Naive B cell (primary cell): ENCODE measurements around the gene PANX2. TPM values are rescaled to one million over a fixed set of nuclear protein-coding genes. Genes with fewer than 3 reads are reported as not detected.

Experiments
- ATAC-seq, 2 donors: fragments of 150-1000 bp; cut with Tn5 transposase; 2 replicates each; pipeline ENCODE4 v1.10.0; 2021; ENCODE audit warnings: low read depth in 2 of 2, mild to moderate bottlenecking in 2 of 2, moderate library complexity in 2 of 2
- DNase-seq: peaks from one replicate; pipeline ENCODE4 v3.0.0; 2022
- H3K27ac Mint-ChIP-seq, 6 donors: one replicate each; pipeline ENCODE4 v1.8.0; 2020 to 2022; ENCODE audit warnings: mild to moderate bottlenecking in 6 of 6, mixed read lengths in 6 of 6, moderate library complexity in 5 of 6, inconsistent platforms in 2 of 6
- H3K27me3 Mint-ChIP-seq, 3 donors: one replicate each; pipeline ENCODE4 v1.8.0; 2021 to 2022; ENCODE audit warnings: mixed read lengths in 3 of 3, mild to moderate bottlenecking in 1 of 3
- H3K36me3 Mint-ChIP-seq, 2 donors: one replicate each; pipeline ENCODE4 v1.8.0; 2020 to 2022; ENCODE audit warnings: mixed read lengths in 2 of 2, inconsistent platforms in 1 of 2, mild to moderate bottlenecking in 1 of 2
- H3K4me1 Mint-ChIP-seq, 3 donors: one replicate each; pipeline ENCODE4 v1.8.0; 2020 to 2022; ENCODE audit warnings: mixed read lengths in 3 of 3, inconsistent platforms in 1 of 3, mild to moderate bottlenecking in 1 of 3, moderate library complexity in 1 of 3
- H3K4me3 Mint-ChIP-seq, 8 donors: one replicate each; pipeline ENCODE4 v1.8.0; 2020 to 2022; ENCODE audit warnings: mild to moderate bottlenecking in 8 of 8, mixed read lengths in 8 of 8, moderate library complexity in 8 of 8, inconsistent platforms in 2 of 8
- H3K9me3 Mint-ChIP-seq, 7 donors: one replicate each; pipeline ENCODE4 v1.8.0; 2020 to 2022; ENCODE audit warnings: mixed read lengths in 7 of 7, mild to moderate bottlenecking in 5 of 7, inconsistent platforms in 2 of 7, moderate library complexity in 1 of 7
- polyA plus RNA-seq, 6 donors: library from polyadenylated mRNA; unstranded; fragments of 300-500 nt; fragmentation: Illumina TruSeq; gene quantifications; one replicate each; pipeline ENCODE4 v1.2.3, GENCODE V29; 2021; ENCODE audit warnings: low read depth in 6 of 6

Gene PANX2
- polyA plus RNA-seq, 6 donors from 2014 or later = 0.08 TPM; not detected in 5

DNA sequence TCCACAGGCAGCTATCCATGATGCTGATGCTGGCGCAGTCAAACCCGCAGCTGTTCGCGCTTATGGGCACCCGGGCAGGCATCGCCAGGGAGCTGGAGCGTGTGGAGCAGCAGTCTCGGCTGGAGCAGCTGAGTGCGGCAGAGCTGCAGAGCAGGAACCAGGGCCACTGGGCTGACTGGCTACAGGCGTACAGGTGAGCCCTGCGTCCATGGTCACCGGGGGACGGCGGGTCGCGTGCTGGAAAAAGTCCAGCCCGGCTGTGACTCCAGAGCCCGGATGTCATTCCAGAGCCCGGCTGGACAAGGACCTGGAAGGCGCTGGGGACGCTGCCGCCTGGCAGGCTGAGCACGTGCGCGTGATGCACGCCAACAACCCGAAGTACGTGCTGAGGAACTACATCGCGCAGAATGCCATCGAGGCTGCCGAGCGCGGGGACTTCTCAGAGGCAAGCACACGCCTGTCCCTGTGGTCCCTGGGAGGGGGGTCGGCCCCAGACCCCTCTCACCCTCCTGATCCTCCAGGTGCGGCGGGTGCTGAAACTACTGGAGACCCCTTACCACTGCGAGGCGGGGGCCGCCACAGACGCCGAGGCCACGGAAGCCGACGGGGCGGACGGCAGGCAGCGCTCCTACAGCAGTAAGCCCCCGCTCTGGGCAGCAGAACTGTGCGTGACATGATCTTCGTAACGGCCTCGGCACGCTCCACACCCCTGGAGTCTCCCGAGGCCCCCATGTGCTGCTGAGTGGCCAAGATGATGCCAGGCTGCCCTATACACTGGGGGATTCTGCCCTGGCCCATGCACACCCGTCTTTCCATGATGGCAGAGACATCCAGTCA is 46.4 kb downstream of the PANX2 start:
- Mint-ChIP-seq H3K4me3 (peak overlapping the region in 1 of 8 donors; percentile 65), H3K9me3 (no peaks in the 10 kb centered on the region), H3K36me3 (peaks cover 0 to 22% of the 10 kb centered on the region in 2 donors), H3K27ac (no peak overlapping the region), H3K4me1 (peaks cover 12 to 25% (median 19%) of the 10 kb centered on the region in 3 donors), H3K27me3 (no peaks in the 10 kb centered on the region)
- no peak for DNase-seq
- no peak for ATAC-seq

DNA sequence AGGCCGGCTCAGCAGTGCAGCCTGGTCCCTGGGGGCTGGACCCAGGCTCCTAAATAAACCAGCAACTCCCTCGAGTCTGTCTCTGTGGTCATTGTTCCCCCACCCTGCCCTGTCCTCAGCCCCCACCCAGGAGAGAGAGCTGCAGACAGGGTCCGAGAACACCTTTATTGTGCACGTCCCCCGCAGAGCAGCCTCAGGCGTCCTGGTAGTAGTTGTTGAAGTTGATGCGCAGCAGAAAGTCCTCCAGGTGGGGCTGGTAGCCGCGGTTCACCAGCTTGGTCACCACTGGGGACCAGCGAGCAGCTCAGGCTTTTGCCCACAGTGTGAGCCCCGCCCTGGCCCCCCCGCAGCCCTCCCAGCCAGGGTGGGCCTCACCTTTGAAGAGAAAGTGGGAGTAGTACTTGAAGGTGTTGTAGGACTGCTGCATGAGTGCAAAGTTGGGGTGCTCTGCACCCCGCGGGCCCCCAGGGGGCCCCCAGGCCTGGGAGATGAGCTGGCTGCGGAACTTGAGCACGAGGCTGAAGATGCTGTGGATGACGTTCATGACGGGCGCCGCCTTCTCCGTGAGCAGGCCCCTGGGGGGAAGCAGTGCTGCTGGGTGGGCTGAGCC is 47.1 kb downstream of the PANX2 start:
- Mint-ChIP-seq H3K4me3 (peak overlapping the region in 1 of 8 donors; percentile 65), H3K36me3 (peaks cover 0 to 19% of the 10 kb centered on the region in 2 donors), H3K9me3 (no peaks in the 10 kb centered on the region), H3K27me3 (no peaks in the 10 kb centered on the region), H3K27ac (no peak overlapping the region), H3K4me1 (peaks cover 9 to 23% (median 17%) of the 10 kb centered on the region in 3 donors)
- DNase-seq (no peak), ATAC-seq (peak; percentile 23 to 29)

DNA sequence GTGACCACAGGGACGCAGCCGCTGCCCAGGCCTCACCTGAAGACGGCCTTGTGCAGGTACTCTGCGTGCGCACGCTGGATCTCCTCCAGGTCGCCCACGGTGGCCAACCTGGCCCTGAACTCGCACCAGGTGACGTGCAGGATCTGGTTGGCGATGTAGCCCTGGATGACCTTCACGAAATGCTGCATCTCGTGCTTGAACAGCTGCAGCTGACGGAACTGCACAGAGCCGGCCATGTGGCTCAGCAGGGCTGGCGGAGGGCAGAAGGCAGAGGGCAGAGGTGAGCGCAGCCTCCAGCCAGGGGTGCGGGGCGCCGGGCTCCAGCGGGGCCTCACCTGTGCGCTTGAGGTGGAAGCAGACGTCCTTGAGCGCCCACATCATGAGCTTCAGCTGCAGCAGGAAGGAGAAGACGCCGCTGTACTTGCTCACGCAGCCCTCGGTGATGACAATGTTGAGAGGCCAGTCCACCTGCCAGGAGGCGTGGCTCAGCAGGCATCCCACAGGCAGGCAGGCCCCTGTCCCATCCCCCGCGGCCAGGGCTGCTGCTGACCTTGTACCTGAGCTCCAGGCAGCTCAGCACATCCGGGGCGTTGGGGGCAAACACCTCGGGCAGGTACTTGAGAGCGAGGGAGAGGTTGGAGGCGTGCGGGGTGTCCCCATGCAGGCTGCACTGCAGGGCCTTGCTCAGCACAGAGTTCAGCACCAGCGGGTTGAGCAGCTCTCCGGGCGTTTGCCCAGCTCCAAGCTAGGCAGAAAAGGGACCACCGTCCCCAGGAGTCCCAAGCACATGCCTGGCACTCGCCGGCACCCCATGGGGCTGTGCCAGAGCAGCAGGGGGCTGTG is 47.8 kb downstream of the PANX2 start:
- Mint-ChIP-seq H3K27ac (peak overlapping the region in 1 of 6 donors; percentile 7), H3K36me3 (peaks cover 0 to 12% of the 10 kb centered on the region in 2 donors), H3K27me3 (no peaks in the 10 kb centered on the region), H3K4me3 (no peak overlapping the region), H3K9me3 (no peaks in the 10 kb centered on the region), H3K4me1 (peaks cover 6 to 15% (median 12%) of the 10 kb centered on the region in 3 donors)
- DNase-seq (no peak), ATAC-seq (peak in 1 of 2 donors; percentile 19)

DNA sequence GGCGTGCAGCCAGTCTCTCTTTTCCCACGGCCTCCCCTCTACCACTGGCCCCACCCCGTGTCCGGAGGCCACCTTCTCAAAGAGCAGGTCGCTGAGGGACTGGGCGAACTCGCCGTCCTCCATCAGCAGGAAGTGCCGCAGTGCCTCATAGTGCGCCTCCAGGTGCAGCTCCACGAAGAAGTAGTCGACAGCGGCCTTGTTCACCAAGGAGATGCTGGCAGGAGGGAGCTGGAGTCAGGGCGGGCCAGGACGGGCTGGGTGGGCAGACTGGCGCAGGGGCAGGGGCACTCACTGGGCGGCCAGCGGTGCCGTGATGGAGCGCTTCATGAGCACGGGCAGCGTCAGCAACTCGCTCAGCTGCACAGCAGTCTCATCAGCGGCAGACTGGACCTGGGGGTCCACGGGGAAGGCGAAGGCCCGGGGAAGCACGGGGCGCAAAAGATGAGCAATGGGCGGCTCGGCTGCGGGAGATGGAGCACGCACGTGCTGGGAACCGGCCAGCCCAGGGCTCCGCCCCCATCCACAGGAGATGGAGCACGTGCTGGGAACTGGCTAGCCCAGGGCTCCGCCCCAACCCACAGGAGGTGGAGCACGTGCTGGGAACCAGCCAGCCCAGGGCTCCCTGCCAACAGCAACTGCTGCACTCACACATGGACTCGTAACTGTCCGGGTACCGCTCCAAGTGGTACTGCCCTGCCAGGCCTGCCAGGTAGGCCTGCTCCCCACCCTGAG is 48.6 kb downstream of the PANX2 start:
- Mint-ChIP-seq H3K27ac (peak overlapping the region in 1 of 6 donors; percentile 68), H3K4me1 (peaks cover 6 to 15% (median 9%) of the 10 kb centered on the region in 3 donors), H3K36me3 (peaks cover 0 to 8% of the 10 kb centered on the region in 2 donors), H3K9me3 (no peaks in the 10 kb centered on the region), H3K27me3 (no peaks in the 10 kb centered on the region), H3K4me3 (no peak overlapping the region)
- no peak for ATAC-seq
- DNase-seq = no peak

DNA sequence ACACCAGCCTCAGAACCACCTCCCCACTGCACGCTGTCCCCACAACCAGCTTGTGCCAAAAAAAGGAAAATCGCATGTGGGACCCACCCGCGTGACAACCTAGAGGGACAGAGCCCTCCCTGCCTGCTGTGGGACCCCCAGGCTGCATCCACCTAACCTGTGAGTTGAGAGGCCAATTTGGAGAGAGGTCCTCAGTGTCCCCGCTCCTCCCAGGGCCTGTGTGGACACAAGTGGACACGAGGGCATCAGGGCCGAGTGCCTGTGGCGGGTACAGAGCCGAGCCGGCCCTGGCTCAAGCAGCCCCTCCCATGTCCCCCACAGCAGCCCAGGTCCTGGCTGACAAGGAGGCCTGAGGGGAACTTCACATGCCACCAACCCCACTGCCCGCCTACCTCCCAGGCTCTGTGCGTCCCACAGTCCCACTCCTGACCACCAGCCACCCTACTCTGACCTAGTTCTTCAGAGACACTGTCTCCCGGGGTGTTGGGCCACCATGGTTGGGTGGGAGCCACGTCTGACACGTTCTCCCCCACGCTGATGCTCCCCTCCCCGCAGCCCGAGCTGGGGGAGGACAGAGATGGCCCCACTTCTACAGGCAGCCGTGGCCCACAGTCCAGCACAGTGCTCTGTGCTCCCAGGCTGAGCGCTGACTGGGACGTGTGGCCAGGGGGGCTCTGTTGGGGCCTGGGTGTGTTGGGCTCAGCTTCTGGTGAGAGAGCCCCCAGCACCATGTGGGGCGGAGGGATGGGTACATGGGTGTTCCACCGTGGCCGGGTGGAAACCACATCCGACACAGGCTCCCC is 49.5 kb downstream of the PANX2 start:
- ATAC-seq = no peak
- H3K36me3 Mint-ChIP-seq = peaks cover 0 to 3% of the 10 kb centered on the region in 2 donors
- no peaks in the 10 kb centered on the region for H3K27me3 Mint-ChIP-seq
- DNase-seq = no peak
- H3K4me3 Mint-ChIP-seq = no peak overlapping the region
- peaks cover 3 to 11% (median 5%) of the 10 kb centered on the region in 3 donors for H3K4me1 Mint-ChIP-seq
- H3K27ac Mint-ChIP-seq = peak overlapping the region in 3 of 6 donors; percentile 54 to 71 (median 68)
- H3K9me3 Mint-ChIP-seq = no peaks in the 10 kb centered on the region

DNA sequence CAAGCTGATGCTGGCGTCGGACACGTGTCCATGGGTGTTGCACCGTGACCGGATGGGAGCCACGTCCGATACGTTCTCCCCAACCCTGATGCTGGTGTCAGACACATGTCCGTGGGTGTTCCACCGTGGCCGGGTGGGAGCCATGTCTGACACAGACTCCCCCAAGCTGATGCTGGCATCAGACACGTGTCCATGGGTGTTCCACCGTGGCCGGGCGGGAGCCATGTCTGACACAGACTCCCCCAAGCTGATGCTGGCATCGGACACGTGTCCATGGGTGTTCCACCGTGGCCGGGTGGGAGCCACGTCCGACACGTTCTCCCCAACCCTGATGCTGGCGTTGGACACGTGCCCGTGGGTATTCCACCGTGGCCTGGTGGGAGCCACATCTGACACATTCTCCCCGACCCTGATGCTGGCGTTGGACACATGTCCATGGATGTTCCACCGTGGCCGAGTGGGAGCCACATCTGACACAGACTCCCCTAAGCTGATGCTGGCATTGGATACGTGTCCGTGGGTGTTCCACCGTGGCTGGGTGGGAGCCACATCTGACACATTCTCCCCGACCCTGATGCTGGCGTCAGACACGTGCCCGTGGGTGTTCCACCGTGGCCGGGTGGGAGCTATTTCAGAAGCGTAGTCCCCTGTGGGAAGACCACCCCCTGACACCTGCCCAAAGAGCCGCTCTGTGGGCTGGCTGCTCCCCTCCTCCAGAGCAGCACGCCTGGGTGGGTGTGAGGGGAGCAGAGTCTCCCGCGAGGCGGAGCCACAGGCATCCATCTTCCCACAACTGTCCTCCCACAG is 50.3 kb downstream of the PANX2 start:
- Mint-ChIP-seq H3K4me1 (peaks cover 0 to 8% (median 3%) of the 10 kb centered on the region in 3 donors), H3K9me3 (no peaks in the 10 kb centered on the region), H3K36me3 (no peaks in the 10 kb centered on the region), H3K4me3 (no peak overlapping the region), H3K27me3 (no peaks in the 10 kb centered on the region), H3K27ac (peak overlapping the region in 1 of 6 donors; percentile 31)
- DNase-seq = no peak
- no peak for ATAC-seq

DNA sequence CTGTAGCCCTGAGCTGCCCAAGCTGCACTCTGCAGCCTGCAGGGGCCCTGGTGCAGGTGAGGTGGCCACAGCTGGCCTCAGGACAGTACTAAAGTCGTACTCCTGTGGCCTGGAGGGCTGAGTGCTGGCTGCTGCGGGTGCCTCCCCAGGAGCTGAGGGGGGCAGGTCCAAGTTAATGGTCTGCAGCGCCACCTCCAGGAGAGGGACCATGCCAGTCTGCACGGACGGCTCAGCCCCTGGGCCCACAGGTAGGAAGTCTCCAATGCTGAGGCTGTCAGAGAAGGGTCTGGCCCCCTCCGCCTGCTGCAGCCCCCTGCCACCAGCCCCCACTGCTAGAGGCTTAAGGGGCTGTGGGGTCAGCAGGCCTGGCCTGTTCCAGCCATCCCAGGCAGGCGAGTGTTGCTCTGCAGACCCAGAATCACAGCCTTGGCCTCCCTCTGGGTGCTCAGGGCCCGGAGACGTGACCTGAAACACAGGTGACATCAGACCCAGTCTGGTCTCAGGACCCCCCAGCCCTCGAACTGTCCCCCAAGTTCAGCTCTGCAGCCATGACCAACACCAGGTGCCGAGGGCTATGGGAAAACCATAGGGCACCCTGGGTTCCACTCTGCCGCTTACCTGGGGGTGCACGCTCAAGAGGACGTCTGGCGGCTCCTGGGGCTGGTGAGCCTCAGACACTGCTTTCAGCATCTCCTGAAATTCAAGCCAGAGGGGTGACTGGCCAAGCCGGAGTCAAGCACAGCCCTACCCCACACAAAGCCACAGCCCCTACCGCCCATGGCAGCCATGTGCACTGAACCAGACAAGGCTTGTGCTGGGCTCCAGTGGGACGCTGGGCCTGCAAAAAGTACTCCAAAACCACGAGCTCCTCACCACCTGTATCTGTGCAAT is 51.1 kb downstream of the PANX2 start:
- no peak overlapping the region for H3K4me3 Mint-ChIP-seq
- H3K27me3 Mint-ChIP-seq = no peaks in the 10 kb centered on the region
- no peaks in the 10 kb centered on the region for H3K9me3 Mint-ChIP-seq
- no peaks in the 10 kb centered on the region for H3K36me3 Mint-ChIP-seq
- ATAC-seq = peak in 1 of 2 donors; percentile 23
- H3K27ac Mint-ChIP-seq = peak overlapping the region in 1 of 6 donors; percentile 31
- no peak for DNase-seq
- H3K4me1 Mint-ChIP-seq = peaks cover 0 to 8% (median 3%) of the 10 kb centered on the region in 3 donors

DNA sequence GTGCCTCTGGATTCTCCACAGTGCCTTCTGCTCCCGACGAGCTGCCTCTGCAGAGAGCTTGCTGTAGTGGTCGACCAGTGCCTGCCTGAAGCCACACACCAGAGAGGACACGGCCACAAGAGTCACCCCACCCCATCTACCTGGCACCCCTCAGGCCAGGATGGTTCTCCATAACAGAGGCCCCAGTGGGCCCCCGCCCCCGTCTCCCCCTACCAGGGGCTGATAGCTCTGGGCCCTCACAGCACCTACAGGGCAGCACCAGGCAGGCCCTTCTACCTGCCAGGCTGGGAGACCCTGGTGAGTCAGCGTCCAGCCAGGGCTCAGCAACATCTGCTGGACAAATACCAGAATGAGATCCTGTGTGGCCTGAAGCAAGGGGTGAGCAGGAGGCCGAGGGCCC is 52.0 kb downstream of the PANX2 start:
- ATAC-seq (no peak), DNase-seq (no peak)
- Mint-ChIP-seq H3K27ac (no peak overlapping the region), H3K9me3 (no peaks in the 10 kb centered on the region), H3K4me3 (no peak overlapping the region), H3K36me3 (no peaks in the 10 kb centered on the region), H3K27me3 (no peaks in the 10 kb centered on the region), H3K4me1 (peaks cover under 1 to 10% (median 4%) of the 10 kb centered on the region in 3 donors)

DNA sequence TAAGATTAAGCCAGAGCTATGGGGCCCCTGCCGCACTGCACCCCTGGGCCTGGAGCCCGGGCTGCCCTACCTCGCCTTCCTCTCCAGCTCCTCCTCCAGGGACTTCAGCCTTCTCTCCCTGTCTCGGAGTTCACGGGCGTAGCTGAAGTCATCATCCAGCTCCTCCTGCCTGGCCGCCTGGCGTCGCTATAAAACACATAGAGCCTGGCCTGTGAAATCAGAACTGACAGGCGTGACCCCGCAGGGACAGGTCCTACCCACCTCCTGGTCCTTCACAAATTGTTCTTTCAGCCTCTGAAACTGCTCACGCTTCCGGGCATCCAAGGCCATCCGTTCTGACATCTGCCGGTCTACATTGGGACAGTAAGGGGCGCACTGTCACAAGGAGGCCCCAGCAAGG is 53.5 kb downstream of the PANX2 start:
- H3K4me1 Mint-ChIP-seq = peaks cover 5 to 11% (median 11%) of the 10 kb centered on the region in 3 donors
- DNase-seq (no peak), ATAC-seq (no peak)
- no peaks in the 10 kb centered on the region for H3K27me3 Mint-ChIP-seq
- no peak overlapping the region for H3K4me3 Mint-ChIP-seq
- peak overlapping the region in 2 of 6 donors; percentile 41 to 66 for H3K27ac Mint-ChIP-seq
- H3K36me3 Mint-ChIP-seq = no peaks in the 10 kb centered on the region
- no peaks in the 10 kb centered on the region for H3K9me3 Mint-ChIP-seq

DNA sequence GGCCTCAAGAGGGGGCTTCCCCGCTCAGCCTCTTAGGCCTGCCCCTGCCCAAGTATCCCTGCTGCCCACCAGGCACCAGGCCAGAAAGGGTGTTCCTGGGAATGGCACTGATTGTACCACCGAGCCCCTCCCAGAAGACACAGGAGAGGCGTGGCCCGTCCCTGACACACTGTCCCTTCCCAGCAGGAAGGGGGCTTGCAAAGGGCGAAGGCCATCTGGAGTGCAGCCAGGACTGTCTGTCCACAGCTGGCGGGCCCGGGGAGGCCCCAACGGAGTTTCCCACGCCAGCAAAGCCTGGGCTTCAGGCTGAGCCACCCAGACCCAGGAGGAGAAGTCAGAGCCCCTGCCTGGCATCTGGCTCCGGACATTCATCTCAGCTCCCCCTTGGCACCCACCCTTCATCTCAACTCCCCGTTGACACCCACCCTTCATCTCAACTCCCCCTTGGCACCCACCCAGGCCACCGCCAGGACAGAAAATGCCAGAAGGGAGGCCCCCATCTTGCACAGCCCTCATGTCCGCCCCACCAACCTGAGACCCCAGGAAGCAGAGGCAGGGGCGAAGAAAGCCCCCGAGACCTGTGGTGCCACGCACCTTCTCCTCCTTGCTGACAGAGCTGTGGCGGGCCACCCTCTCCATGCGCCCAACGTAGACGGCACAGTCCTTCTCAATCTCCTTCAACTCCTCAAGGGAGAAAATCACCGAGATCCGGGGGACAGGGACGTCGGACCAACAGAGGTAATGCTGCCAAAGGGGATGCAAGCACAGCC is 54.9 kb downstream of the PANX2 start:
- H3K9me3 Mint-ChIP-seq = no peaks in the 10 kb centered on the region
- peaks cover 0 to 5% of the 10 kb centered on the region in 2 donors for H3K36me3 Mint-ChIP-seq
- ATAC-seq = no peak
- no peak for DNase-seq
- H3K27ac Mint-ChIP-seq = peak overlapping the region in 1 of 6 donors; percentile 20
- H3K4me3 Mint-ChIP-seq = no peak overlapping the region
- H3K27me3 Mint-ChIP-seq = no peaks in the 10 kb centered on the region
- peaks cover 5 to 12% (median 11%) of the 10 kb centered on the region in 3 donors for H3K4me1 Mint-ChIP-seq
